ENCODE measurements around the gene YKT6.
"Not testable (repeated sequence)": the region's sequence is repeated elsewhere in the genome, so short reads cannot be mapped to it uniquely, and the experiment has no call there.

Gene YKT6

DNA sequence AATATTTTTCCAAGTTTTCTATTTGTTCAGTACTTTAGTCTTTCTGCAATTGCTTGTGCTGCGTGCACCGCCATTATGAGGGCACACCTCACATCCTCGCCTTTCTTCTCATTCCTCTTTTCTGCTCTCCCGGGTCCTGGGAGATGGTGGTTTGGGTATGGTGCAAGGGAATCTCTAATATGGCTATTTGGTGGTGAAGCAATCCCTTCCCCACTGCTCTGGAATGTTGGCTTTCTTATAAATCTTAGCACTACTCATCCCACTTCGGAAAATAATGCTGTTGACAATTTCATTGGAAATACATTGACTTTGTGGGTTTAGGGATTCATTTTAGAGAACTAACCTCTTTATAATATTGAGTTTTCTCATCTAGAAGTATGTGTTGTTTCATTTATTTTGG is 9.6 kb upstream of the YKT6 start:
- in situ Hi-C loops (cut with MboI; ENCODE audit: low sequenced_read_pairs) = no loop called here

DNA sequence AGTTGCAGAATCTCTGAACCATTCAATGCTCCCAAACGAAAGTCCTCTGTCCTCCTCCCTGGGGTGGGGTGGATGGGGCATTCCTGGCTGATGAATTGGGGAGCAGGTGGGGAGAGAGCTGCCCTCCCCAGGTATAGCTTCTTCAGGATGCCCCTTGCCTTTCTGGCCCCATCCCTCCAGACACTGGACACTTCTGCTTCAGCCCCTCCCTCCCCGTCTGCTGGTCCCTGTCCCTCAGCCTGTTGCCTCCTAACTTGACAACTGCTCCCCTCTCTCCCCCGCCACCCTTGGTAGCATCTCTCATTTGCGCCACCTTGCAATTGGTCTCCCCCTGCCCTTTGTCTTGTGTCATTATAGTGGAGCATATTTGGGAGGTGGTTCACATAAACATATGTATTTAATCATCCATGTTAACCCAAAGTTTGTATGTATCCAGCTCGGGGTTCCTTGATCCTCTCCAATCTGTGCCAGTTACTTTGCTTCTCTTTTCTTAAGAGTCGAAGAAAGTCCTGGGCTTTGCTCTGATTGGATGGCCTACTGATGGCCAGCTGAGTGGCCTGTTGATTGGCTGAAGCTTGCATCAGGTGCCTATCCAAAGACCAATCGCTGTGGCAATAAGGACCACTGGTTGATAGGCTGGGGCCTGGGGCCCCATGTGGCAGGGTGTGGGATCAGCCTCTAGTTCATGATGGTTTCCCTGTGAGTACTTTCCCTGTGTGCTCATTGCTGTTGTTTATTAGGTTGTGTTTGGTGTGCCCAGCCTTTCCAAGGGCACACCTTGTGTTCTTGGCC is 7.6 kb upstream of the YKT6 start:
- in situ Hi-C loops (cut with MboI; ENCODE audit: low sequenced_read_pairs) = no loop called here

- in situ Hi-C loops (cut with MboI; ENCODE audit: low sequenced_read_pairs) = no loop called here
These were observed 6.7 kb upstream of the YKT6 start for GRCh38 chr7:44194069-44194468.

GRCh38 chr7:44194562-44195145 is 6.1 kb upstream of the YKT6 start:
- in situ Hi-C loops (cut with MboI; ENCODE audit: low sequenced_read_pairs) = no loop called here

DNA sequence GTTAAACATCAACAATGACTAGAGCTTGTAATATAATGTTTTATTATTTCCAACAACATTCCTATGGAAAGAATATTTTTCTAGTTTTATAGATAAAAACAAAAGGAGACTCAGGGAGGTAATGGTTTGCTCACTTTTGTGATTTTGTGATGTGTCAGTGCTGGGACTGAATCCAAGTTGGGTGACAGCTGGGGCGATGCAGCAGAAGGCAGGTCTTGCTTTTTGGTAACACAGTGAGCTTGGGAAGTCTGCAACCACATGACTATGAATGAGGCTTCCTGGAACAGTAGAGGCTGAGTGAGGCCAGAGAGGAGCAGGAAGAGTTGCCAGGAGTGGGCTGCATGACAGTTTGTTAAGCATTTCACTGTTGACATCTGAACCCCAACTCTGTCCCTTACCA is 4.9 kb upstream of the YKT6 start:
- in situ Hi-C loops (cut with MboI; ENCODE audit: low sequenced_read_pairs) = no loop called here

DNA sequence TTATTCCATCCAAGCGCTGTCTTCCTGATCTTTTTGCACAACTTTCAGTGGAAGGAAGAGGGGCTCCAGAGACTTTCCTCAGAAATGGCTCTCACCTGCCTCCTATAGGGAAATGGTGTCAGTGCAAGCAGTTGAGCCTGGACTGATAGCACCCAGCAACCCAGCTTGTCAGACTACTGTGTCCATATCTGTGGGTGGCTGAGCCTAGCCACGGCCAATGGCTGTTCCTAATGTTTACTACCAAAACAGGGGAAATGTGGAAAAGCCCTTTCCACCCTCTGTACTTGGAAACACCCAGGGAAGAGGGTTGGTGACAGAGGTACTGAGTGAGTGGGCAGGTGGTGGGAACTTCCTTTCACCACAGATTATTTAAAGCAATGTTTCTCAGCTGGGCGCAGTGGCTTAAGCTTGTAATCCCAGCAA is 4.3 kb upstream of the YKT6 start:
- in situ Hi-C loops (cut with MboI; ENCODE audit: low sequenced_read_pairs) = no loop called here

- in situ Hi-C loops (cut with MboI; ENCODE audit: low sequenced_read_pairs) = no loop called here
These were observed 3.3 kb upstream of the YKT6 start for GRCh38 chr7:44197474-44197873.

DNA sequence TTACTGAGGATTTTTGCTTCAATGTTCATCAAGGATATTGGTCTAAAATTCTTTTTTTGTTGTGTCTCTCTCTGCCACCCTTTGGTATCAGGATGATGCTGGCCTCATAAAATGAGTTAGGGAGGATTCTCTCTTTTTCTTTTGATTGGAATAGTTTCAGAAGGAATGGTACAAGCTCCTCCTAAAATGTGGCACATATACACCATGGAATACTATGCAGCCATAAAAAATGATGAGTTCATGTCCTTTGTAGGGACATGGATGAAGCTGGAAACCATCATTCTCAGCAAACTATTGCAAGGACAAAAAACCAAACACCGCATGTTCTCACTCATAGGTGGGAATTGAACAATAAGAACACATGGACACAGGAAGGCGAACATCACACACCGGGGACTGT is 615 bp upstream of the YKT6 start:
- in situ Hi-C loops (cut with MboI; ENCODE audit: low sequenced_read_pairs) = not testable (repeated sequence)

DNA sequence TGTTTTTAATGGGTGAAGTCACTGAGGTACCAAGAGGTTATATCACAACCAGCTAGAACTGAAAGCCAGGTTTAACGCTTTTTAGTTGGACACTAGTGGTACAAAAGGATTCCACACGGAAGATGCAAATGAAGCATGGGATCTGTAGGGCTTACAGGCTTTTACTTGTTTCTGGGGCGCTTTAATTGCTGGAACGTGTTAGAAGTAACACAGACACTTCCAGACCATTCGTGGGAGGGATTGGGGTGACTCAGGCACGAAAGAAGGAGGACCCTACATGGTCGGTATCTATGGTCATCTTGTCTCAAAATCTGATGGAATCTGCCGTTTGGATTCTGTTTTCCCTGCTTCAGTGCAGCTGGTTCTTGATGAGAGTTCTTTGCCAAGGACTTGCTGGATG is 1.0 kb downstream of the YKT6 start:
- in situ Hi-C loops (cut with MboI; ENCODE audit: low sequenced_read_pairs) = no loop called here

GRCh38 chr7:44206008-44206407 is 5.2 kb downstream of the YKT6 start:
- in situ Hi-C loops (cut with MboI; ENCODE audit: low sequenced_read_pairs) = no loop called here

- in situ Hi-C loops (cut with MboI; ENCODE audit: low sequenced_read_pairs) = no loop called here
These were observed 7.3 kb downstream of the YKT6 start for GRCh38 chr7:44208085-44208484.

DNA sequence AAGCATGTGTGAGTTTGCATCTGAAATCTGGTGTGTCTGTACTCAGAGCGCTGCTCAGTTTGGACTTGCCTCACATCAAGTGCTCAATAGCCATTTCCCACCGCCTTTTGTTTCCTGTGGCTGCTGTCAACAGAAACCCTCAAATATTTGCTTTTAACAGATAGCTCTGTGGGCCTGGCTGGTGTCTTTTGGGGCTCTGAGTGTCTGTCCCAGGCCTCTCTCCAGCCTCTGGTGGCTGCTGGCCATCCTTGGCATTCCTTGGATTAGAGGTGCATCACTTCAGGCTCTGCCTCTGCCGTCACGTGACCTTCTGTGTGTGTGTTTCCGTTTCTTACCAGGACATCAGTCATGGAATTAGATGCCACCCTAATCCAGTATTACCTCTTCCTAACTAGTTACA is 9.3 kb downstream of the YKT6 start:
- in situ Hi-C loops (cut with MboI; ENCODE audit: low sequenced_read_pairs) = no loop called here

DNA sequence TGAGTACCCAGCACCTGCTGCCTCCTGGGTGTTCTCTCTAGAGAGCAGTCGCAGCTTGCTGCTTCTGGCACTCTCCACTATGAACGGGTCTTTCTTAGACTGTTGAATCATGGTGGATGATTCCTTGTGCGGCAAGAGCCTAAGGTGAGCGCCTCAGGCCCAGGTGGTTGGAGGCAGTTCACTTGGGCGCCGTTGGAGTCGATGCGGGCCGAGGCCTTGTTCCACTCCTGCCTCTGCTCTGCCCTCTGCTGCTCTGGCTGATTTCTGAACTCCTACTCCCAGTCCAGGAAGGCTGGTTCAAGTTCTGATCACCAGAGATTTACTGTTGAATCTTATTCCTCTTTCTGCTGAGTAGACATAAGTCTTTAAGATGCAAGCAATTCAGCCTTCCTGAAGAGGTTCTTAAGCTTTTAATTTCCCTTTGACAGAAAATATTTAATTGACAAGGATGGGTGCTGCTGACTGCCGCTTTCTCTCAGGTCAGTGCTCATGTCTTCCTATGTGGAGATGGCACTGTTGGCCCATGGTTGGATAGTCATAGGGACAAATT is 10.4 kb downstream of the YKT6 start:
- in situ Hi-C loops (cut with MboI; ENCODE audit: low sequenced_read_pairs) = no loop called here

DNA sequence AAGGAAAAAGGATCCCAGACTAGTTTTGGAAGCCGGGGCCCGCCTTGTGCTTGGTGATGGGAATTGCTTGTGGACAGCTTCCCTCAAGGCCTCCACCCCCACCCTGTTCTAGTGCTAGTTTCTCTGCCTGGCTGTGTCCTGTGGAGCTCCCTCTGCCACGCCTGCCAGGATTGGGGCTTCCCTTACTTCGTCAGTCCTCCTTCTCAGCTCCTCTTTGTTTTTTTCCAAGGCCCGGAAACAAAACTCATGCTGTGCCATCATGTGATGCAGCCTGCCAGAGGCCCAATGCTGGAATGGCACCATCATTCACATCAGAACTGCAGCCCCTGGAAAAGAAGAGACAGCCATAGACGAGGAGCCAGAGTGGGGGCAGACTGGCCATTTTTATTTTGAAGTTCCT is 11.2 kb downstream of the YKT6 start:
- in situ Hi-C loops (cut with MboI; ENCODE audit: low sequenced_read_pairs) = no loop called here

- in situ Hi-C loops (cut with MboI; ENCODE audit: low sequenced_read_pairs) = no loop called here
These were observed 11.9 kb downstream of the YKT6 start for GRCh38 chr7:44212581-44213184.

DNA sequence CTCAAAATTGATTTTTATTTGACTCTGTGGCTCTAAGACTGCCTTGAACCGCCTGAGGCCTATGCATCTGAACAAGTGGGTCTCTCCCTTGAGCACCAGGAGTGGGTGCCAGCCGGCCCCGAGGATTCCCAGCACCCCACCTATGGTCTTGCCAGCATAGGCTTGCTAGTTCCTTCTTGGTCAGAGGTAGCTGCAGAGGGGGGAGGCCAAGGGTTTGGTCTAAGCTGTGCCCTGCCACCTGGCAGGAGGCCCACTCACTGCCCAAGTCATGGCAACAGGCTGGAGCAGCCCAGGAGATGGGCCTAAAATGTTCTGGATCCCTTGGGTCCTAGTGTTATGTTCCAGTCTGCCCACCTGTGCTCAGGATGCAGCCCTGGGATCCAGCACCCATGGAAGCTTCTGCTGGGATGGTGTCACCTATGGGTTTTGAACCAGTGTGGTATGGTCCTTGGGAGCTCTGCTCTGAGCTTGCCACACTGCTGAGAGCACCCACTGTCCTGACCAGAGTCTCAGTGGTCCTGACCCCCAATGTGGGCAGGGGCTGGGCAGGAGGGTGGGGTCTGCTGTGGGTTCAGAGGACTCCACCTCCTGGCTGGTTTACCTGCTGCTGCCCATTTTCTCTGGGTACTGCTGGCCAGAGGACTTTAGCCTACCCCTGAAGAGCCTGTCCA is 12.6 kb downstream of the YKT6 start:
- in situ Hi-C loops (cut with MboI; ENCODE audit: low sequenced_read_pairs) = no loop called here

GRCh38 chr7:44213877-44214388 is 13.2 kb downstream of the YKT6 start:
- in situ Hi-C loops (cut with MboI; ENCODE audit: low sequenced_read_pairs) = no loop called here

DNA sequence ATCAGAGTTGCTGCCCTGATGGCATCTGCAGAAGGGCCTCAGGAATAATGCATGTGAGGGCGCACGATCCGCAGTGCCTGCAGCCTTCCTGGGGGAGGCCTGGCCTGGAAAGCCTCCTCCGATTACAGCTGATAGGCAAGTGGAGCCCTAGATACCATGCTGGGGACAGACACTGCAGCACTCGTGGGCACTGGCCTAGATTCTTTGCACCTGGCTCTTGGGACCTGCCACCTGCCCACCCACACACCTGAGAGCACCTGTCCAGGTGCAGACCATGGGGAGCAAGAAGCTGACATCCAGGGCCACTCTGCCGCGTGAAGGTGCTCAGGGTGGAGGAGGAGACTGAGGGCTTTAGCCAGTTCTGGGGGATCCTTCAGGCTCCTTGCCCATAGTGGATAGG is 14.8 kb downstream of the YKT6 start:
- in situ Hi-C loops (cut with MboI; ENCODE audit: low sequenced_read_pairs) = no loop called here

- in situ Hi-C loops (cut with MboI; ENCODE audit: low sequenced_read_pairs) = no loop called here
These were observed 15.2 kb downstream of the YKT6 start for GRCh38 chr7:44216019-44216418.

- in situ Hi-C loops (cut with MboI; ENCODE audit: low sequenced_read_pairs) = no loop called here
These were observed 15.9 kb downstream of the YKT6 start for GRCh38 chr7:44216521-44217222.

Measured in HL-60/S4 (cell line).